ENCODE data around the gene VARS1.
"Not testable (repeated sequence)": the region's sequence is repeated elsewhere in the genome, so short reads cannot be mapped to it uniquely, and the experiment has no call there.

The VARS1 gene

DNA sequence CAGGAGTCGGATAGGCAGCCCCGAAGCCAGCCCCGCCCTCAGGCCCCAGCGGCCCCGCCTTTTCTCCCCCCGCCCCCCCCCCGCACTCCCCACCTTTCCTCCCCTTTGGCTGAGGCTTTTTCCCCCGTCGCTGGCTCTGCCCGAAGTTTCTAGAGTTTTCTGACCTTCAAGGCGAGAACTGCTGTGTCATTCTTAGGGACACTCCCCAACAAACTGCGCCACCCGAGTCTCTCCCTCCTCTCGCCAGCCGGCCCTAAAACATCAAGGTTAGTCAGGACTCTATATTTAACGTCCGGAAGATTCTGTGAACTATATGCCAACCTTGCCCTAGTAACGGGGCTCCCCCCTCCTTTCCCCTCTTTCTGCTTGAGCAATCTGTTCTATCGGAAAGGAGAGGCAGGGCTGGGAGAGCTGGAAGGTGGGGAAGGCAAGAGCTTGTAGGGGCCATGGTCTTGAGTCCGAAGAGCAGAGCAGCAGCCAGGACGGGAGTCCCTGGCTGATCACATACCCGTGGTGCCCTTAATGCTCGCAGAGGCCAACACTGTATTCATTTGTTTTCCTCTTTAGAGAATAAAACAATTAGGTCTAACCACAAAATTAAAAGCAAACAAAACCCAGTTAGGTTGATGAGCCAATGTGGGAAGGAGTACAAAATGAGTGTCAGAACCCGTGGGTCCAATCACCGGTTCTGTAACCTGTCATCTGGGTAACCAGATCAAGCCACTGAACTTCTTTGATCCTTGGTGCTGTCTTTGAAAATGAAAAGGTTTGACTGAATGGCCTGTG lies 26.7 kb upstream of the VARS1 start:
- peak; percentile 59 for DNase-seq (ENCODE audit: low spot score)

DNA sequence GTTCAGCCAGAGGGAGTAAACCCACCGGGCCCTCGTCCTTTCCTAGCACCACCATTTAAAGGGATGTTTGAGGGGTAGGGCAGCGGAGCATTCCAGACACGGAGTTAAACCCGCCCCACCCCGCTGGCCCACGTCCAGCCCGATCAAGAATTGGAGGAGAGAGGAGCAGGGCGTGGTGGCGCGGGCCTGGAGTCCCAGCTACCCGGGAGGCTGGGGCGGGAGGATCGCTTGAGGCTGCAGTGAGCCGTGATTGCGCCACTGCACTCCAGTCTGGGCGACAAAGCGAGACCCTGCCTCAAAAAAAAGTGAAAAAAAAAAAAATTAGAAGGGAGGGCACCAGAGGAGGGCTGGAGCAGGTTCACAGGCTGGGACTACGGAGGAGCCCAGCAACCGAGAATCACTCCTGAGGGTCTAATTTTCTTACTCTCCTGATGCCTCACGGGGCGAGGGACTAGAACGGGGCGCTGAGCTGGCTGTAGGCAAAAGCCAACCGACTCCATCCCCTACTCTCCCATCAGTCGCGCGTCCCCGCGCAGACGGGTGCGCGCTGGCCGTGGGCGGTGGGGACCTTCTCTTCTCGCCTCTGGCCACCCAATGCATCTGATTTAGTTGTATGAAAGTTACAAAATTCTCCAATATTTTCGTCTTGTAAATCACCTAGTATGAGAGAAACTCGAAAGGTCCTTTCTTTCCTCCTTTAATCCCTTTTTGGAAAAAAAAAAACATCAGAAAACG lies 25.9 kb upstream of the VARS1 start:
- peak; percentile 58 for DNase-seq (ENCODE audit: low spot score)

DNA sequence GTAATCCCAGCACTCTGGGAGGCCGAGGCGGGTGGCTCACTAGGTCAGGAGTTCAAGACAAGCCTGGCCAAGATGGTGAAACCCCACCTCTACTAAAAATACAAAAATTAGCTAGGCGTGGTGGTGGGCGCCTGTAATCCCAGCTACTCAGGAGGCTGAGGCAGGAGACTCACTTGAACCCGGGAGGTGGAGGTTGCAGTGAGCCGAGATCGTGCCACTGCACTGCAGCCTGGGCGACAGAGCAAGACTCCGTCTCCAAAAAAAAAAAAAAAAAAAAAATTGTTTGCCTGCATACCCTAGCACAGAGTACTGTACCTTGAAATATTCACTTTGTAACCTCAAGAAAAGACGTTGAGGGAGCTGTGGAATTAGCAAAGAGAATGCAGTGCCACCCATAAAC lies 24.8 kb upstream of the VARS1 start:
- DNase-seq (ENCODE audit: low spot score) = not testable (repeated sequence)

DNA sequence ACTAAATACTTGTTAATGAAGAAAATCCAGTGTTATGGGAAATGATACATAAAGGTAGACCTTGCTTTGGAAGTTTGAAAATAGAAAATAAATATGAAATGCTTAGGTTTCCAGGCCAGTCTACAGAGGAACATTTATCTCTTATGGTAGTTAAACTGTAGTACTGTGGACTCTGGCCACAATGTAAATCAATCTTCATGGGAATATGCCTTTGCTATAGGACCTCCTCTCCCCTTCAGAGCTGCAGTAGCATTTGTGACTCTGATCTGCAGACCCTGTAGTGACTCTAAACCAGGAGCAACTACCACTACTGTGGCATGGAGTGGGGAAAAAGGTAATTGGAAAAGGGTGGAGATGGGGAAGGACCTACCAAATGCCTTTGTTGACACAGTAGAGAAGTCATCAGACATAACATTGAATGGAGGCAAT lies 24.3 kb upstream of the VARS1 start:
- DNase-seq (ENCODE audit: low spot score) = no peak

DNA sequence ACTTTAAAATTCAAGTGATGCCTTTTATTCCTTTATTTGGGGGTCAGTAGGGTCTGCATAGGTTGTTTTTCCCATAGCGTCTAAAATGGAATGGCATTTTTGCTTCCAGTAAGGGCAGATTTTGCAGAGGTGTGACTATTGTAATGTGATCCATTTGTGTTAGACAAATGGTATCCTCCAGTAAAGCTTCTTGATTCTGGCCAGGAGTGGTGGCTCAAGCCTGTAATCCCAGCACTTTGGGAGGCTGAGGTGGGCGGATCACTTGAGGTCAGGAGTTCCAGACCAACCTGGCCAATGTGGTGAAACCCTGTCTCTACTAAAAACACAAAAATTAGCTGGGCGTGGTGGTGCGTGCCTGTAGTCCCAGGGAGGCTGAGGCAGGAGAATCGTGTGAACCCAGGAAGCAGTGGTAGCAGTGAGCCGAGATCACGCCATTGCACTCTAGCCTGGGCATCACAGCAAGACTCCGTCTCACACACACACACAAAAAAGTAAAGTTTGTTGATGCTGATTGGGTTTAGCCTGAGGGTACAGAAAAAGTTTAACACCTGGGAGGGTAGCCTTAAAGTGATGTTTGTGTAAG lies 22.5 kb upstream of the VARS1 start:
- DNase-seq (ENCODE audit: low spot score) = not testable (repeated sequence)

DNA sequence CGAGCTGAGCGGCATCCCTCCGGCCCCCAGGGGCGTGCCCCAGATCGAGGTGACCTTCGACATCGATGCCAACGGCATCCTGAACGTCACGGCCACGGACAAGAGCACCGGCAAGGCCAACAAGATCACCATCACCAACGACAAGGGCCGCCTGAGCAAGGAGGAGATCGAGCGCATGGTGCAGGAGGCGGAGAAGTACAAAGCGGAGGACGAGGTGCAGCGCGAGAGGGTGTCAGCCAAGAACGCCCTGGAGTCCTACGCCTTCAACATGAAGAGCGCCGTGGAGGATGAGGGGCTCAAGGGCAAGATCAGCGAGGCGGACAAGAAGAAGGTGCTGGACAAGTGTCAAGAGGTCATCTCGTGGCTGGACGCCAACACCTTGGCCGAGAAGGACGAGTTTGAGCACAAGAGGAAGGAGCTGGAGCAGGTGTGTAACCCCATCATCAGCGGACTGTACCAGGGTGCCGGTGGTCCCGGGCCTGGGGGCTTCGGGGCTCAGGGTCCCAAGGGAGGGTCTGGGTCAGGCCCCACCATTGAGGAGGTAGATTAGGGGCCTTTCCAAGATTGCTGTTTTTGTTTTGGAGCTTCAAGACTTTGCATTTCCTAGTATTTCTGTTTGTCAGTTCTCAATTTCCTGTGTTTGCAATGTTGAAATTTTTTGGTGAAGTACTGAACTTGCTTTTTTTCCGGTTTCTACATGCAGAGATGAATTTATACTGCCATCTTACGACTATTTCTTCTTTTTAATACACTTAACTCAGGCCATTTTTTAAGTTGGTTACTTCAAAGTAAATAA lies 21.8 kb upstream of the VARS1 start:
- DNase-seq (ENCODE audit: low spot score) = not testable (repeated sequence)

DNA sequence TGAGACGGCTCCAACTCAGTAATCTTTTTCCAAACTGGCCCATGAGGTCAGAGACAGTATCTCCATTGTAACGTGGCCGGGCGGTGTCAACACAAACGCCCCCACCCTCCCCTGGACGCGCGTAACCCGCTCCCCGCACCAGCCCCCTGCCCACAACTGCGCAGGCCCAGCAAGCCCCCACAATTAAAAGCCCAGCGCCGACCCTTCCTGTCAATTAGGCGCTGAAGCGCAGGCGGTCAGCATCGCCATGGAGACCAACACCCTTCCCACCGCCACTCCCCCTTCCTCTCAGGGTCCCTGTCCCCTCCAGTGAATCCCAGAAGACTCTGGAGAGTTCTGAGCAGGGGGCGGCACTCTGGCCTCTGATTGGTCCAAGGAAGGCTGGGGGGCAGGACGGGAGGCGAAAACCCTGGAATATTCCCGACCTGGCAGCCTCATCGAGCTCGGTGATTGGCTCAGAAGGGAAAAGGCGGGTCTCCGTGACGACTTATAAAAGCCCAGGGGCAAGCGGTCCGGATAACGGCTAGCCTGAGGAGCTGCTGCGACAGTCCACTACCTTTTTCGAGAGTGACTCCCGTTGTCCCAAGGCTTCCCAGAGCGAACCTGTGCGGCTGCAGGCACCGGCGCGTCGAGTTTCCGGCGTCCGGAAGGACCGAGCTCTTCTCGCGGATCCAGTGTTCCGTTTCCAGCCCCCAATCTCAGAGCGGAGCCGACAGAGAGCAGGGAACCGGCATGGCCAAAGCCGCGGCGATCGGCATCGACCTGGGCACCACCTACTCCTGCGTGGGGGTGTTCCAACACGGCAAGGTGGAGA lies 19.7 kb upstream of the VARS1 start, which contains the start of the genes HSPA1A and HSPA1L:
HSPA1A (plus strand) TSS at position 519 of the 814 bp plus-strand sequence; CDS start at position 733, 214 bp downstream.
HSPA1L (minus strand) TSS at position 259 of the 814 bp plus-strand sequence. CDS start 3,311 bp downstream, outside the sequence.
- peak; percentile 83 for DNase-seq (ENCODE audit: low spot score)

DNA sequence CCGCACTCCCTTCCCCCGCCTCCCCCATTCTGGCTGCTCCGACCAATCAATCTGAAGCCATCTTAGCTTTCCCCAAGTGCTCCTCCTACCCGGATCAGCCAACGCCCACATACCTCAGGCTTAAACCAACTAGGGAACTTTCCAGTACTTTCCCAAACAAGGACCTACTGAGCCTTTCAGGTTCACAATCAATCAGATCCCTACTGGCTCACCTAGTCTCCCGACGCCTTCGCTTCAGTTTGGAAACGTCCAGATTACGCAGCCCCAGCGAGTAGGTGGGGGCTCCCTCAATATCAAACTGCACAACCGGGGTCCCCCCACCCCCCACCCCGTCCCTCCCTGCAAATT lies 19.1 kb upstream of the VARS1 start:
- peak; percentile 90 for DNase-seq (ENCODE audit: low spot score)

DNA sequence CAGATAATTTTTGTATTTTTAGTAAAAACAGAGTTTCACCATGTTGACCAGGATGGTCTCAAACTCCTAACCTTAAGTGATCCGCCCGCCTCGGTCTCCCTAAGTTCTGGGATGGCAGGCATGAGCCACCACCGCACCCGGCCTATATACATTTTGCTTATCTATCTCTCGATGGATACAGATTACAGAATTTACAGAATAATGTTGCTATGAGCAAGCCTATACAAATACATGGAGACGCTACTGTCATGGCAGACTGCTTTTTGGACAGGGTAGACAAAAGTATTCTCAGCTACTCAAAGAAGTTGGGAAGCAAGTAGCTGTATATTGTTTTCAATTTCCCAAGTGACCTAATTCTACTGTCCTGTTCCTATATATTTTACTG lies 17.9 kb upstream of the VARS1 start:
- no peak for DNase-seq (ENCODE audit: low spot score)

DNA sequence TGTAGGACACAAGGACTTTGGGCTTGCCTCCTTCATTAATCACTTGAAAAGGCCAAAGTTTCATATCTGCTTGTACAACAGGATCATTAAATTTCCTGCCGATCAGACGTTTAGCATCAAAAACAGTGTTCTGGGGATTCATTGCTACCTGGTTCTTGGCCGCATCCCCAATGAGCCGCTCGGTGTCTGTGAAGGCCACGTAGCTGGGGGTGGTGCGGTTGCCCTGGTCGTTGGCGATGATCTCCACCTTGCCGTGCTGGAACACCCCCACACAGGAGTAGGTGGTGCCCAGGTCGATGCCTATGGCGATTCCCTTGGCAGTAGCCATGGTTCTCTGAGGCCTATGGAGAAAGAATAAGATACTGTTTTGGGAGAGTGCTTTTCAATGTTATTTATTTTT lies 16.1 kb upstream of the VARS1 start:
- DNase-seq (ENCODE audit: low spot score) = no peak

DNA sequence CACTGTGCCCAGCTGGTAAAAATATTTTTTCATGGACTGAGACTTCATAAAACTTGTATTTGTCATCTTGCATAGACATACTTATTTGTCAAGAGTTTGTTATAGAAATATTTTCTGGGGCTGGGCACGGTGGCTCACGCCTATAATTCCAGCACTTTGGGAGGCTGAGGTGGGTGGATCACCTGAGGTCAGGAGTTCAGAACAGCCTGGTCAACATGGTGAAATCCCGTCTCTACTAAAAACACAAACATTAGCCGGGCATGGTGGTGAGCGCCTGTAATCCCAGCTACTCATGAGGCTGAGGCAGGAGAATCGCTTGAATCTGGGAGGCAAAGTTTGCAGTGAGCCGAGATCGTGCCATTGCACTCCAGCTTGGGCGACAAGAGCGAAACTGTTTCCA lies 13.0 kb upstream of the VARS1 start:
- not testable (repeated sequence) for DNase-seq (ENCODE audit: low spot score)

DNA sequence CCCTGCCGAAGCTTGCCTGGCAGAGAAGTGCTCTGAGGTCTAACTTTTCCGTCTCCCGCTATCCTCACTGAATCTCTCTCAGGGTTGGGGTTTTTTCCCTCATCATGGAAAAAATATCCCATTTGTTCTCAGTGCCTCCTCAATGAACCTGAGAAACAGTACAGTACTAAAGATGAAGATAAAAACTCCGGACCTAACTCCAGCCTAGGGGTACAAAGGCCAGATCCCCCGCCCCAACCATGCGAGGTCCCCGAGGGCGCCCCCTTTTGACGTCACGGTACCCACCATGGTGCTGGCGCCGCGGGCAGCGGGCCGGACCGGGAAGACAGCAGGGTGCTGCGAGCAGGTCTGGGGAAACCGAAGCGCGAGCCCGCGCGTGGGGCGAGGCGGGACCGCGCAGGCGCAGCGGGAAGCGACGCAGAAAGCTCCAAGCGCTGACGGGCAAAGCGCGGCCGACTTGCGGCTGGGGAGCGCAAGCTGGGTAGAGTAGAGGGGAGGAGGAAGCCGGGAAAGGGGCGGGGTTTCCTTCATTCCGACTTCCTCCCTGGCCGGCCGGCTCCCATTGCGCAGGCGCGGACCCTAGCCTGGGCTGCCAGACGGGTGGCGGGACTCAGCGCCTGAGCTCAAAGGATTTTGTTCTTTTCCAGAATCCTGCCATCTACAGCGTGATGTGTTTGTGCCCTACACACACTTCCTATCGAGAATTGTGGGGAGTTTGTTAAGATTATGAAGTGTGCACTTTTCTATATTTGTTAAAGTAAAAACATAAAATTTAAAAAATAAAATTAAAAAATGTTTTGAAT lies 11.1 kb upstream of the VARS1 start, which contains the start of gene LSM2:
LSM2 (minus strand) TSS at position 497 of the 803 bp plus-strand sequence; CDS start at position 288, 209 bp downstream.
- peak; percentile 99 for DNase-seq (ENCODE audit: low spot score)

DNA sequence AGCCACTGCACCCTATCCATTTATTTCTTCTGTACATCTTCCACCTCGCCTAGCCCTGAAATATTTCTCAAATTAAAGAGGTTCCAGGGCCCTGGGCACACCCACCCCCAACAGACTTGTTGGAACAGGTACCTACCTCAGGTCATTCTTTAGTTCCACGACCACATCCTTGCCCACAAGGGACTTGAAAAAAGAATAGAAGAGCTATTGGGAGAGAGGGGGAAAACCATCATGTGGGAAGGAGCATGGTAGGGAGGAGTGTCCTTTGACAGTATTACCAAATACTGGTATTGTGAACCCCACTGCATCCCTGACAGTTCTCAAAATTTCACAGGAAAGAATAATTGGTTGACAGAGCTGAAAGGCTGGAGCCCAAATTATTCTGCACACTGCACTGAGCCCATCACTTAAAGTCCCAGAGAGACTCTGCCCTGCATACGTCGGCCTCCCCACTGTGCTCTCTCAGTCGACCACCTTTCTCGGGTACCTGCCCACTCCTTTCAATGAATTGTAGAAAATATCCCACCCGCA lies 10.5 kb upstream of the VARS1 start:
- DNase-seq (ENCODE audit: low spot score) = no peak

DNA sequence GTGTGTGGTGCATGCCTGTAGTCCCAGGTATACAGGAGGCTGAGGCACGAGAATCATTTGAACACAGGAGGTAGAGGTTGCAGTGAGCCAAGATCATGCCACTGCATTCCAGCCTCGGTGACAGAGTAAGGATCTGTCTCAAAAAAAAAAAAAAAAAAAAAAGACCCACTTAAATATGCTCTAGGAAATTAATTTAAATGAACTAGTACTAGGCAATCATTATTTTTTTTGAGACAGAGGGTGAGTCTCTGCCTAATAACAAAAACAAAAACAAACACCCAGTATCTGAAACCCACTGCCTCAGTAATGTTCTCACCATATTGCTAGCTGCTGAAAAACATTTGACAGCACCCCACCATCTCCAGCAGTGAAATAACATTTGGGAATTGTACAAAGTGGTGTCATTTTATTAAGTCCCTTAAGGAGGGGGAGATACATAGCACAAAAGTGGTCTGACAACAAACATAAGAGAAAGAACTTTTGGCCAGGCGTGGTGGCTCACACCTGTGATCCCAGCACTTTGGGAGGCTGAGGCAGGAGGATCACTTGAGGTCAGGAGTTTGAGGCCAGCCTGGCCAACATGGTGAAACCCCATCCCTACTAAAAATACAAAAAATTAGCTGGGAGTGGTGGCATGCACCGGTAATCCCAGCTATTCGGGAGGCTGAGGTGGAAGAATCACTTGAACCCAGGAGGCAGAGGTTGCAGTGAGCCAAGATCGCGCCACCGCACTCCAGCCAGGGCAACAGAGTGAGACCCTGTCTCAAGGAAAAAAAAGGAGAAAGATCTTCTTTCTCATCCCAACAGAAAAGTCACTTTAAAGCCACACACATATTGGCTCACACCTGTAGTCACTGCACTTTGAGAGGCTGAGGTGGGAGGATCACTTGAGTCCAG lies 5.7 kb upstream of the VARS1 start:
- not testable (repeated sequence) for DNase-seq (ENCODE audit: low spot score)

DNA sequence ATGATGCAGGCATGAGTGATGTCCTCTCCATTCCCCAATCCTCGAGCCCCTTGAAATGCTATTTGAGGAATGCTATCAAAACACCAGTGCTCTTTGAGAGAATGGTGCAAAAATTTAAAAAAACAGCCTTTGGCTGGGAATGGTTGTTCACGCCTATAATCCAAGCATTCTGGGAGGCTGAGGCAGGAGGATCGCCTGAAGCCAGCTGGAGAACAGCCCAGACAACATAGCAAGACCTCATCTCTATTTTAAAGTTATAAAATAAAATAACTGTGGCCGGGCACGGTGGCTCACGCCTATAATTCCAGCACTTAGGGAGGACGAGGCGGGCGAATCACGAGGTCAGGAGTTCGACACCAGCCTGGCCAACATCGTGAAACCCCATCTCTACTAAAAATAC lies 4.2 kb upstream of the VARS1 start:
- DNase-seq (ENCODE audit: low spot score) = no peak

DNA sequence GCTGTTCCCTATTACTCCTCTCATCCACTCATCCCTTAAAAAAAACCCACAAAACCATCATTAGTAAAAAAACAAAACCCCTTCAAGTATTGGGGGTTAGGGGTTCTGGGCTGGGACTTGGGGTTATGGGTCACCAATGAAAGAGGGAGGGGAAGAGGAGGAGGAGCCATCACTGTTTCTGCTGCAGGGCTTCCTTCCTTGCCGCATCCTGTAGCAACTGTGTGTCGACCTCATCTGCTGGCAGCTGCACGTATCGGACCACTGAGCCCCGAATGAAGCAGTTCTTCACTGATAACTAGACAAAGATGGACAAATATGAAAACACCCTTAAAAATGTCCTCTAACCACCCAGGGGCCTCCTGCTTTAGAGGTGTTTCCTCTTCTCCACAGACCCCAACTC lies 2.0 kb upstream of the VARS1 start:
- DNase-seq (ENCODE audit: low spot score) = no peak

DNA sequence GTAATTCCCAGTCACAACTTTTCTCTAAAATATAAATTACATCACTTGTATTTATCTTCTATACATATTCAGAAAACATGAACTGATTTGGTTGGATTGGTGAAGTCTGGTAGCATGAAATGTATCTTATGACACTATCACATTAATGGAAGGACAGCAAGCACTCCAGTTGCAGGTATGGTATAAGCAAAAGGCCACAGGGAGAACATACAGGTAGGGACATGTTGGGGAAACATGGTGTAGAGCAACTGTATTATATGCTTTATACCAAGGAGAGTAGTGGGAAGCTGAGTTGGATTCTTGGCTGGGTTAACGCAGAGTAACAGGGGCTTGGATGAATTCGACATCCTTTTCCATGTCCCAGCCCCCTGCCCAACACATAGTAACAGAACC lies 1.4 kb upstream of the VARS1 start:
- no peak for DNase-seq (ENCODE audit: low spot score)

DNA sequence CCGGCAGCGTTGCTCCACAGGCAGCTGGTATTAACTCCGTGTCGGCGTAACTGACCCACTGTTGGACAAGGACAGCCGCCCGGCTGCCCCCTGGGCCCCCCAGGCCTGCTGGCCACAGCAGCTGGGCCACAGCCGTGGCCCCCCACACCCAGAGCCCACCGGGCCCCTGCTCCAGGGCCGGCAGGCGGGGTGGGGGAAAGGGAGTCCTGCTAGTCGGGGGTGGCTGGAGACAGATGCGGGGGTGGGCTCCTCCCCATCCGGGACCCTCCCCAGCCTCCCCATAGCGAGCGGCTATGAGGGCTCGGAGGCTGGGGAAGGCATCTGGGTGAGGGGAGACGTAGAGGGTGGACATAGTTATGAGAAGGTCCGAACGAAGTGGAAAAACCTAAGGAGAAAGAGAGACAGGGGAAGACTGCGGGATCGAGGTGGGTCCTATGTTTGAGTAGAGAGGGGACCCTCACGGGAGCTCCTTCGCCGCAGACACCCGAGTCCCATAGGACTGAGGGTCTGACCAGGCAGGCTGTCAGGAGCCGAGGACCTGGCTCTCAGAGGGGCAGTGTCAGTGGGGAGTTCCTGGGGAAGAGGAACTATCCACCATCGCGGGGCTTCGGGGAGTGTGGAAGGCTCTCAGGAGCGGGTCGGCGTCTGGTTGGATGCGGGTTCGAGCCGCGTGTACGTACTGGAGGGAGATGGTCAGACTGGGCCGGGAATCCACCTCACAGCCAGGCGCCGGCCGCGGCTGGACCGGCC lies 511 bp downstream of the VARS1 start:
- peak; percentile 49 for DNase-seq (ENCODE audit: low spot score)

All from iPS-NIHi11 (cell line).